Activated CD4-positive, alpha-beta T cell treated with anti-CD3 and anti-CD28 coated beads for 24 hours (primary cell): Measurements from ENCODE around the gene ZNF576.
"Not testable (repeated sequence)": the region's sequence is repeated elsewhere in the genome, so short reads cannot be mapped to it uniquely, and the experiment has no call there.

ENCODE experiments used
- DNase-seq, 2 donors: peaks; one replicate each; pipeline ENCODE4 v3.0.0-alpha.2; 2020; ENCODE audit warnings: low read depth in 2 of 2

ZNF576 gene

GRCh38 chr19:43625918-43626579 lies 29.7 kb downstream of the ZNF576 start:
- no peak for DNase-seq

- DNase-seq: no peak
Measured at GRCh38 chr19:43626838-43627237, 30.4 kb downstream of the ZNF576 start.

GRCh38 chr19:43628646-43629326 lies 32.4 kb downstream of the ZNF576 start:
- no peak for DNase-seq

DNA sequence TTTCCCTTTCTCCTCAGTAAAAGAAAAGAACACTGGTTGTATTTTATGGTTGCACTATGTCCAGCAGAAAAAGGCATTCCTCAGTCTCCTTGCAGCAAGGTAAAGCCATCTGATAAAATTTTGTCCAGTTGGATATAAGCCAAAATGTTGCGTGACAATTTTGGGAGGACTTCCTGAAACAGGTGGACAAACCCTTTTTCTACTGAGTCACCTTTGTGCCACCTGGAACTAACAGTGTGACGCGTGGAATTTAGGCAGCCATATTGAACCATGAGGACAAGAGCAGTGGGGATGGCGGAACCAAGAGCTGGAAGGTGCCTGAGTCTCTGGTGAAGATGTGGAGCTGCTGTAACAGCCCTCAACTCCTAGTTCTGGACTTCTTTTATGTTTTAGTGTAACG lies 35.1 kb downstream of the ZNF576 start:
- no peak for DNase-seq

DNA sequence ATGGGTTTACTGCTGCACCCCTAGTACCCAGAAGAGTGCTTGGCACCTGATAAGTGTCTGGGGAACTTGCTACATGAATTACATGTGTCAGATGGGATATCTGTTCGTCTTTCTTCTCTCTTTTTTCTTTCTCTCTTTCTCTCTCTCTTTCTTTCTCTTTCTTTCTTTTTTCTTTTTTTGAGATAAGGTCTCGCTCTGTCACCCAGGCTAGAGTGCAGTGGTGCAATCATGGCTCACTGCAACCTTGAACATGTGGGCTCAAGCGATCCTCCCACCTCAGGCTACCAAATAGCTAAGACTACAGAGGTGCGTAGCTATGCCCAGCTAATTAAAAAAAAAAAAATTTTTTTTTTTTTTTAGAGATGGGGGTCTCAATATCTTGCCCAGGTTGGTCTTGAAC lies 37.1 kb downstream of the ZNF576 start:
- no peak for DNase-seq

GRCh38 chr19:43634068-43634467 lies 37.7 kb downstream of the ZNF576 start:
- no peak for DNase-seq

DNA sequence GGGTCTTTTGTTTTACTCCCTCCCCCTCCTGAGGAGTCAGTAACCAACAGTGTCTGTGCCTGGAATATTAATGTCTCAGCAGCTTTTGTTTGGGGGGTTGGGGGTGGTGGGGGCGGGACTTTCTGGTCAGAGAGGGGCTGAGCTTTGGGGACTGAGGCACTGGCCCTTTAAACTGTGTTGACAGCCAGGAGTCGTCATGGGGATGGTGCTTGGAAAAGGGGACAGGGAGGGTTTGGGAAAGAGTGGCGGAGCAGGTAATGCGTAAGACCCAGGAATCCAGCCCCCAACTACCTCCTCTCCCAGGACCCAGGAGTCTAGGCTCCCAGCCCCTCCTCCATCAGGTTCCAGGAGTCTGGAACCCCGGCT lies 38.1 kb downstream of the ZNF576 start:
- no peak for DNase-seq

GRCh38 chr19:43634872-43635560 lies 38.6 kb downstream of the ZNF576 start:
- DNase-seq: no peak

DNA sequence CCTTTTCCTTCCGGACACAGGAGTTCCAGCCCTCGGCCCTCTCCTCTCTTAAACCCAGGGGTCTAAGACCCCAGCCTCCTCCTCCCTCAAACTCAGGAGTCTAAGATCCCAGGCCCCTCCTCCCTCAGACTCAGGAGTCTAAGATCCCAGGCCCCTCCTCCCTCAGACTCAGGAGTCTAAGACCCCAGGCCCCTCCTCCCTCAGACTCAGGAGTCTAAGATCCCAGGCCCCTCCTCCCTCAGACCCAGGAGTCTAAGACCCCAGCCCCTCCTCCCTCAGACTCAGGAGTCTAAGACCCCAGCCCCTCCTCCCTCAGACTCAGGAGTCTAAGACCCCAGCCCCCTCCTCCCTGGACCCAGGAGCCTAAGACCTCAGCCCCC lies 39.2 kb downstream of the ZNF576 start:
- DNase-seq: not testable (repeated sequence)

- DNase-seq: no peak
Measured at GRCh38 chr19:43636121-43636683, 39.8 kb downstream of the ZNF576 start.

DNA sequence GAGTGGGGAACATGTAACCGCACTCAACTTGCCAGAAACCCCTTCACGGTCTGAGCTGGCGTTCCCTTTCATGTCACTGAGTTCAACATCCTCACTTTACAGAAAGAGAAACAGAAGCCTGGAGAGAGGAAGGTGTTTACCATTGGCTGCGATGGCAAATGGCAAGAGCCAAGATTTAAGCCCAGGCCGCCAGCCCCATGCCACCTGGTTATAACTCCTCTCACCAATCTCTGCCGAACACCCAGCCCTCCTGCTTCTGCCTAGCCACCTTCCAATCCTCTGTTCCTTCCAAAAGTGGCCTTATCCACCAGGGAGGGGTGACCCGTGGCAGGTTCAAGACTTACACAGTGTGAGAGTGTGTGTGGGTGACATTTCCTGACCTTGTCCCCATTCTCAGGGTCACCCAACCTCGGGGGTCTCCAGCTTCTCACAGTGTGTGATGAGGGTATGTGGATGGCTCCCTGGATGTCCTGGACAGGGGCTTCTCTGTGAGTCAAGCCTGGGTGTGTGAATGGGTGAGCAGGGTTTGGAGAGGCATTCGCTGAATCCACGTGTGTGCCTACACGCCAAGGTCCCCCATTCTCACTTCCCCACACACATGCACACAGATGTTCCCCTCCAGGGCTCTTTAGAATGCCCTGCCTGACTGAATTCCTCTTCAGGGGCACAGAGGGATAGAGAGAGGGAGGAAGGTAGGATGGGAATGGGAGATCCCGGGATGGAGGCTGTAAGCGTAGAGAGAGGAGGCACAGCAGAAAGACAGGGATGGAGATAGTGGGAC lies 42.0 kb downstream of the ZNF576 start:
- no peak for DNase-seq

GRCh38 chr19:43638995-43639518 lies 42.7 kb downstream of the ZNF576 start:
- no peak for DNase-seq

- DNase-seq: peak in 1 of 2 donors; percentile 15
Measured at GRCh38 chr19:43639519-43640423, 43.4 kb downstream of the ZNF576 start, which contains the start of gene CADM4. Gene CADM4 (minus strand): TSS chr19:43639850. CDS start chr19:43639790, 60 bp downstream.

DNA sequence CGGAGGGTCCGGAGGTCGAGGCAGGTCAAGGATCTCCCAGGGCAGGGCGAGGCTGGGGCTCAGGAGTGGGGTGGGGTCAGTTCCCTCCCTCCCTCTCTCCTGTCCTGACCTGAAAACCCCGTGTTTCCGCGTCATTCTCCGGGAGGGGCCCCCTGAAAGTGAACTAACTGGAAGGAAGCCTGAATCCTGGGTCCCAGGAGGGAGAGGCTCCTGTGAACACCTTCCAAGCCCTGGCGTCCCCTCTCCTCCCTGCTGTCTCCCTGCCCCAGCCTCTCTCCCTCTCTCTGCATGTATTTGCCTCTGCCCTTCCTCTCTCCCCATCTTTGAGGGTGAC lies 44.0 kb downstream of the ZNF576 start:
- no peak for DNase-seq

- no peak for DNase-seq
Measured at GRCh38 chr19:43641333-43641732, 44.9 kb downstream of the ZNF576 start.

GRCh38 chr19:43642531-43642930 lies 46.1 kb downstream of the ZNF576 start:
- DNase-seq: no peak

GRCh38 chr19:43643326-43643725 lies 46.9 kb downstream of the ZNF576 start:
- no peak for DNase-seq

DNA sequence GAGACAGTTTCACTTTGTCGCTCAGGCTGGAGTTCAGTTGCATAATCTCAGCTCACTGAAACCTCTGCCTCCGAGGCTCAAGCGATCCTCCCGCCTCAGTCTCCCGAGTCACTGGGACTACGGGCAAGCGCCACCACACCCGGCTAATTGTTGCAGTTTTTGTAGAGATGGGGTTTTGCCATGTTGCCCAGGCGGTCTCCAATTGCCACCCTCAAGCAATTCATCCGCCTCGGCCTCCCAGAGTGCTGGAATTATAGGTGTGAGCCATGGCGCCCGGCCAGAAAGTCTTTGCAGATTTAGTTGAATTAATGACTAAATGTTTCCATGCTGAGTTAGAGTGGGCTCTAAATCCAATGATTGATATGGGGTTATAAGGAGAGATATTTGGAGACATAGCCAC lies 47.8 kb downstream of the ZNF576 start:
- DNase-seq: no peak

GRCh38 chr19:43648633-43649032 lies 52.2 kb downstream of the ZNF576 start:
- no peak for DNase-seq

DNA sequence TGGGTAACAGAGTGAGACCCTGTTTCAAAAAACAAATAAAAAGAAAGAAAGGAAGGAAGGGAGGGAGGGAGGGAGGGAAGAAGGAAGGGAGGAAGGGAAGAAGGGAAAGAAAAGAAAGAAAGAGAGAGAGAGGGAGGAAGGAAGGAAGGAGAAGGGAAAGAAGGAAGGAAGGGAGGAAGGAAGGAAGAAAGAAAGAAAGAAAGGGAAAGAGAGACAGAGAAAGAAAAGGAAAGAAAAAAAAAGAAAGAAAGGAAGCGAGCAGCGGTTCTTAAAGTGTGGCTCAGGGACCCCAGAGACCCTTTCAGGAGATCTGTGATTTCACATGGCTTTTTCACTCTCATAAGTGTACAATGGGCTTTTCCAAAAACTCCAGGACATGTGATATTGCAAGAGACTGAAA lies 53.1 kb downstream of the ZNF576 start:
- no peak for DNase-seq

DNA sequence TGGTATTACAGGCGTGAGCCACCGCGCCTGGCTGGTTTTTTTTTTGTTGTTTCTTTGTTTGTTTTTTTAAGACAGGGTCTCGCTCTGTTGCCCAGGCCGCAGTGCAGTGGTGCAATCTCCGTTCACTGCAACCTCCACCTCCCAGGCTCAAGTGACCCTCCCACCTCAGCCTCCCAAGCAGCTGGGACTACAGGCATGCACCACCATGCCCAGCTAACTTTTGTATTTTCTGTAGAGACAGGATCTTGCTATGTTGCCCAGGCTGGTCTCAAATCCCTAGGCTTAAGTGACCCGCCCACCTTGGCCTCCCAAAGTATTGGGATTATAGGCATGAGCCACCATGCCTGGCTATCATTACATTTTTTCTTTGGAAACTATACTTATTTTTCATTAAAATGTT lies 53.9 kb downstream of the ZNF576 start:
- DNase-seq: not testable (repeated sequence)
